GM21529 (cell line): ENCODE measurements around the gene PRDM8.
A peak's percentile ranks its signal among the peaks of the same experiment; 100 is the strongest.

Experiments used
- ATAC-seq: cut with Tn5 transposase; IDR thresholded peaks from one replicate; pipeline ENCODE4 v1.9.1; 2021; ENCODE audit not compliant: unreplicated experiment

Gene PRDM8

DNA sequence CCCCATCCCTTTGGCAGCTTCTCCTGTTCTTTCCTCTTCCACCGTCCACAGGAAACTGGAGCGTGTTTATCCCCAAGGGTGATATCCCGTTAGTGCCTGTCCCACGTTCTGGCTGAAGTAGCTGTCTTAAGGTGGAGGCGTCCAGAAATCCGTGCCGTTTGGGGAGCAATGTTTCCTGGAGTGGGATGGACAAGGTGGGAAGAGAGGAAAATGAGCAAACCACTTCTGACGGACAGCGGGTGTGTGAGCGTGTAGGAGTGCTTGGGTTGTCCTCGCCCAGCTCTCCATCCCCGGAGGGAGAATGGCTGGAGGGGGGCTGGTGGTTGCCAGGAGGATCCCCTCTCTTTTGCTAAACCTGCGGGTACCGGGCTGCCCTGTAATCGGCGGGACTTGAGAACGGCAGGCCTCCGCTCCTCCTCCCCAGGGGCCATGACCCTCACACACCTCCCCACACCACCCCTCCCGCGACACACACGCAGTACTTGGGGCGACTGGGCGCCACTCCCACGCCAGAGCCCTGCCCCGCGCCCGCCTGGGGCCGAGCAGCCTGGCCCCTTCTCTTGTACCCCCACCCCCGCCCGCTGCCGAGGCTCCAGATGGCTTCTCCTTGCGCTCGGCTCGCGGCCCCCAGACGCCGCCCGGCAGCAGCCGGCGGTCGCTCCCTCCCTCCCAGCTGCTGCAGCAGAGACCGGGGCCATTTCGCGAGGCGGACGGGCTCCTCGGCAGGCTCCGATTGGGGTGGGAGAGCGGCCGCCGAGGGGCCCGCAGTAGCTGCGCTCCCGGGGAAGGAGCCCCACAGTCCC lies 13.9 kb upstream of the PRDM8 start:
- no peak for ATAC-seq

DNA sequence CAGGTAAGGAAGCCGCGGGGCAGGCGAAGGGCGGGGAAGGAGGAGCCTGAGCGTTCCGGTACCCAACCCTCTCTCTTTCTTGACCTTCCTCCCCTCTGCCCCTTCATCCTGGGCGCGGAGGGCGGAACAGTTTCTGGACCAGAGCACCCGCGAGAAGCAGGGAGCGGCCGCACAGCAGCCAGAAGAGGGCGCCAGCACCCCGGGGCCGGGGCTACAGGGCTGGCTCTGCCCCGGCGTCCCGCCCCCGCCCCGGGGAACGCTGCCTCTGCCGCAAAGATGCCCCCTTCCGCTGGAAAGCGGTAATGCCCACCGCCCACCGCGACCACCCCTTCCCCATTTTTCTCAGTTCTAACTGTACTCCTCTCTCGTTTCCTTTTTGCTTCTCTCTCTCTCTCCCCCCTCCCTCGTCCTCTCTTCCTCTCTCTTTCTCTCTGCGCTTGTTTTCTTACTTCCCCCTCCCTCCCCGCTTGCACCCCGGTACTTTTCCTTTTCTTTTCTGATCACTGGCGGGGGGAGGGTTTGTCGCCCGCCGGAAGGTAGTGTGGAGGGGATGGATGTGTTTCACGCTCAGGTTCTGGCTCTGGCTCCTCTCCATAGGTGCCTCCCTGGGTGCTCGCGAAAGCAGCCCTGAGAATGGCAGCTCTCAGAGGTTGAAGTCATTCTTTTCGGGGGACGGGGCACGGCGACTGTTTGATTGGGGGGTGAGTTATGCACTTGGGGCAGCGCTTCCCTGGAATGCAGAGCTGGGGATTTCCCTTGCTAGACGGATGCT lies 13.1 kb upstream of the PRDM8 start:
- peak; percentile 97 for ATAC-seq

DNA sequence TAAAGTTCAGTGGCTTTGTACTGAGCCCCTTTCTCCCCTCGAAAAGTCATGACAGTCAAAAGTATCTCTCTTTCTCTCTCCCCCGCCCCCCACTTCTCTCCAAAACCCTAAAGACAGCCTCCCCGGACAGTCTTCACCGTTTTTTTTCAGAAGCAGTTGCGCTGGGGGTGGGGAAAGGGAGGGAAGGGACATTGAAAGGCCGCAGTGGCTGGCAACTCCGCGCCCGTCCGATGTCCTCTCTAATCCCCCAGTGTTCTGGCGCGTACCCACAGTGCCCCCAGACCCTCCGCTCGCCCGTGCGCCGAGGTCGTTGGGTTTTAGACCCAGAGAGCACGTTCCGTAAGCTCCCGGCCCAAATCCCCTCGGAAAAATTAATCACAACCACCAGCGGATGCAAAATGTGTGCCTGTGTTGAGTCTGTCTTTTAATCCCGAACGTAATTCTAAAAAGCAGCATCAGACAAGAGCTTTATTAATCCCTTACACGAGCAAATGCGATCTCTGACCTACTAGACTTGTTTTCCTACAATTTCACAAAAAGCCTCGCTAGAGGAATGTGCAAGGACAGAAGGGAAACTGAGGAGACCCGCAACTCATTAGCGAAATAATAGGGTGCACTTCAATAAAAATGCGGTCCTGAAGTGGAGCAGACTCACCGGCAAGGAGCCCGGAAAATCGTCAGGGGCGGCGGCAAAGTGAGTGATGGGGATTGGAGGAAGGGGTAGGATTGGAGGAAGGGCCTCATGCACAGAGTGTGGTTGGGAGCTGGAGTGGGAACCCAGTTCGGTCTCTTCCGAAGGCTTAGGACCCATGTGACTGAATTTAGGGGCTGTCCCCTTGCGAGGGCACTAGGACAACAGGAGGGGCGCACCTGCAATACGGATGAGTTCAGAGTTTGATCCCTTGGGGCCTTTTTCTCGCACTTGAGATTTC lies 12.2 kb upstream of the PRDM8 start:
- ATAC-seq, result no peak

DNA sequence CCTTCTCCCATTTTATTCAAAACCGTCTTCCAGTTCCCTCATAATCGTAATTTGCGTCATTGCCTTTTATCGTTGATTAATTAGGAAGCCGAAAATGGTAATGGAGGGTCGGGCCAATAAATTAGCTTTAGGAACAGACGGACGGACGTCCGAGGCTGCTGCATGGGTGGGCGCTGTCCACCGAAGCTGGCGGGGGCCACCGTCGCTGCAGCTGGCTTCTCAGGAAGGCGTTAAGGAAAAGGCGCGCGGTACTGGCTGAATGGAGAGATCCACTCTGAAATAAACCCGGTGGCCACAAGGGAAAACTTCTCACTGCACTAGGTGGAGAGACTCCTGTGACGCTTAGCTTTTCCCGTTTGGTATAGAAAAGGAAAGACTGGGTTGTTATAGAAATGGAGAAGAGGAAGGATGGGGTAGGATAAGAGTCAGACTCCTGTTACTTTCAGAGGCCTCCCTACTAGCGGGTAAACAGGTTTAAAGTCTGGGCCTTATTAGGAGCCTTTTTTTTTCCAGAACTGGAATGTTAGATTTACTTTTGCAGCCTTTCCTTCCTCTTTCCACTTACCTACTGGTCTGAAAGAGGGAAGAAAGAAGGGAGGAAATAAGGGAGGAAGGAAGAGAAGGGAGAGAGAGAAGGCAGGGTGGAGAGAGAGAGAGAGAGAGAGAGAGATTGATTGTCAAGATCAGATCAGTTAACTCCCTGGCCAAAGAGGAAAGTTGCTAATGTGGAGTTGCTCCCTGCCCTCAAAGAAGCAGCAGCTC lies 11.3 kb upstream of the PRDM8 start:
- ATAC-seq, result no peak

GRCh38 chr4:80186676-80187075 lies 10.6 kb upstream of the PRDM8 start:
- no peak for ATAC-seq

GRCh38 chr4:80187677-80188076 lies 9.6 kb upstream of the PRDM8 start:
- no peak for ATAC-seq

- no peak for ATAC-seq
Measured at GRCh38 chr4:80188457-80188800, 8.9 kb upstream of the PRDM8 start.

DNA sequence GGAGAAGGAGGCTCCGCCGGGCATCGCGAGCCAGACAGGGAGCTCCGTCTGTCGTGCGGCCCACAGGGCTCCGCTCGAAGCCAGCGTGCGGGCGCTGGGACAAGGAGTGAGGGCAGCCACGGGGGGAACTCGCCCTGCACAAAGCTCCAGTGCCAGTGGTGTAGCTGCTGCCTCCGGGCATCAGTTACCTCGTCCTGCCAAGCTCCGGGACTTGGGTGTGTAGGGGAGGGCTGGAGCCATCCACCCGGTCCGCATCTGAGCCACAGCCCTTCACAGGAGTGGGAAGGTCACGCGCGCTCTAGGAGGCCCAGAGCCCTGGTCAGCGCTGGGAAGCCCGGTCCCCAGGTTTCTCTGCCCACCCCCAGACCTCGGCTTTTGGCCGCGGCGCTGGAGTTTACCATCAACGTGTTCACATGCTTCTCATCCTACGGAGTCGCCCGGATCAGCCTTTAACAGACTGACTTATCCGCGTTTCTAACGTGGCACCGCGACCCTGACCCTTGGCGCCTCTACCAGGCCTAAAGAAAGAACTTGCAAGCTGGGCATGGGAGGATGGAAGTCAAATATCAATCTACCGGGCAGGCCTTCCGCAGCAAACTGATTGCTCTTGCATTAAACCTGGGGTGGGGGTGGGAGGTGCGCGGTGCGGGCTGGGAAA lies 8.4 kb upstream of the PRDM8 start:
- ATAC-seq, result no peak

GRCh38 chr4:80189581-80189955 lies 7.7 kb upstream of the PRDM8 start:
- no peak for ATAC-seq

- ATAC-seq, result no peak
Measured at GRCh38 chr4:80189956-80190677, 7.2 kb upstream of the PRDM8 start.

DNA sequence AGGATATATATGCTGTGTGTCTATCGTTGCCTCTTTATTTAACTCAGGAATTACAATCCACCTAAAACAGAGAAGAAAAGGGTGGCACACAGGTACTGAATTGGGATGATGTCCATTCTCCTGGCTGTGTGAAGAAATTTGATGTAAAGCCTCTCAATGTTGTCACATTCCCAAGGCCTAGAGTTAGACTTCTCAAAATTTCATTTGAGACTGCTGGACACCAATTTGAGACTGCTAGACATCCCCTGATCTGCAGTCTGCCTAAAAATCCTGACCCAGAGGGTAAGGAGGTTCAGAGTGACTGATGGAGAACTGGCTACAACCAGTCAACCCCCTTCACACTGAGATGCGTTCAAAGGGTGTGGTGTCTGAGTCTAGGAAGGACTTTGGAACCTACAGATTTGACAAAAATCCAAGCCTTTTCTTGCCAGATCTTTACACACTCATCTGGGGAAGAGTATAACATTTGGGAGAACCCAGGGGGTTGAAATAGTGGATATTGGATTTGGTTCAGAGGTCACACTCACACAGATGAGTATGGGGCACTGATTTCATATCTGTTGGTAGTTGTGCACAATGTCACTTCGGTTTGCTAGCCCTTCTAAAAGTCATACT lies 4.9 kb upstream of the PRDM8 start:
- no peak for ATAC-seq

- no peak for ATAC-seq
Measured at GRCh38 chr4:80192937-80193336, 4.4 kb upstream of the PRDM8 start.

GRCh38 chr4:80195441-80196140 lies 1.7 kb upstream of the PRDM8 start:
- no peak for ATAC-seq

DNA sequence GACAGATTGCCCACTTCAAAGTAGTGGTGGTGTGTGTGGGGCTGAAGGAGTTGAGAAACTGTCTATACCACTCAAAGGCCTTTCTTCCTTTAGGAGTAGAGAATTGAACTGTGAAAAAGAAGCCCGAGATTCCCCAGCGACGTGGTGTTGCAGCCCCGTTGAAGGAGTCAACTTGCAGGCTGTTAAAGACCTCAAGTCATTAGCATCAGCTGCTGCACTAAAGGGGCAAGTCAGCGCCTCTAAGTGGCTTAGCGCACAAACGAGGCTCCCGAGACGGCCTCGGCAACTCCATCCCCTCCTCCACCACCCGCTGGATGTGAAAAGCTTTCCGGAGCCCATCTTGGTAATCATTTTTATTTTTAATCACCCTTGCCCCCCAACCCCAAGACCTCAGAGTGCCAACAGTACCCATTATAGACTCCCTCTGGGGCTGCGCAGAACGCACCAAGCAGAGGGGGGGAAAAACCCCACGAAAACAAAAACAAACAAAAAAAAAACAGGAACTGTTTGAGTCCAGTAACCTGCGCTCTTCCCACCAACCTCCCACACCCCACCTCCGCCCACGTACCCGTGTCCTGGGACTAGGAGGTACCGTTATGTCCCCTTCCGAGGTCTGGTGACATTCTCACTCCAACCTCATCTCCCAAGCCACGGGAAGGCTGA lies 913 bp upstream of the PRDM8 start:
- ATAC-seq, result no peak

DNA sequence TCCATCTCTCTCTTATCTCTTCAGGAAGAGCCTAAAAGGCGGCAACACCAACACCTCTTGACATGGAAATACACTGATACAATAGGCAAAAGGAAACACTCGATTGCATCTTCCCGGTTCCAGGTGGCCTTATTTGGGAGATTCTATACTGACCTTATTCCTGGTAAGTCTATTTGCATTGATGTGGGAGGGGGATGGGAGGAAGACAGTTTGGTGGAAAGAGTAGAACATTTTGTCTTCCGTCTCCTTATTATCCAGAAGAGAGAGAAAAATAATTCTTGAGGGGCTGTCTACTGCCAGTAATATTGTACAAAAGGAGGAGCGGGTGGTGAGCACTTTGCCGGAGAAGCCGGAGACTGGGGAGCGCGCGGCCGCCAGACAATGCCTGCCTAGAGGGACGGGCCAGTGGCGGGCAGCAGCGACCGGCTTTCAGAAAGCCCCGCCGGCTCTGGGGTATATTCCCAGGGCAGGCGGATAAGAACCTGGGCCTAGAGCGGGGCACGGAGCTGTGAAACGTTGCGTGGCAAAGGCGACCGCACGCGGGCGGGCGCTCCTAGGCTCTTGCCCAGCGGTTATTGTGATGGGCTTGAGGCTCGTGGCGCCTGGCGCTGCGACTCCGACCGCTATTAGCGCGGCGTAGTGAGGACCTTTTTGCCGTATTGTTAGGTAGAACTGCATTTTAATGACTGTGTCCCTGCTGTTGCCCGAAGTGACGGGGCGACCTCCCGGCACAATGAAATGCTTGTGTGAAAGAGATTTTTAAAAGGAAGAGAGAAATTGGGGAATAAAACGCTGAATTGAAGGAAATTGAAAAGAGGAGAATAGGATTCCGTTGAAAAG lies 518 bp downstream of the PRDM8 start:
- ATAC-seq, result no peak

DNA sequence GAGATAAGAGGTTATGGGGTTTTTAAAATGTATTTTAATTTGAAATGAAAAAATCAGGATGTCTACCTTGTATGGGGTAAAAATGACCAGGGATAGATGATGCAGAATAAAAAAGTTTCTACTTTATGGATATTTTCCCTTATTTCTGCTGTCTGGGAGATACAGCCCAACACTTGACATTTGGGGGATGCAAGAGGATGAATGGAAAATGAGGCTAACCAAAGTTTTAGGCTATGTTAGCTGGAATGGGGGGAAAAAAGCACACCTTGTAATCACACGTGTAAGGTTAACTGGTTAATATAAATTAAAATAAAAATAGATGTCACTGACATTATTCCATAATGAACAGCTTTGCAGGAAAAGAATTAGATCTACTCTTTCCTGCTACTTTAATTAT lies 1.1 kb downstream of the PRDM8 start:
- no peak for ATAC-seq

GRCh38 chr4:80199004-80199560 lies 1.8 kb downstream of the PRDM8 start:
- ATAC-seq, result no peak
